Activated T-cell treated with anti-CD3 and anti-CD28 coated beads for 4 hours (primary cell): ENCODE measurements around the gene GAS7.
A peak's percentile ranks its signal among the peaks of the same experiment; 100 is the strongest.

Experiments used
- DNase-seq: peaks from one replicate; pipeline ENCODE4 v3.0.0-alpha.2; 2020

Gene GAS7

GRCh38 chr17:10198509-10199249 is at the start of gene GAS7:
GAS7 (minus strand) TSS chr17:10198606.
- DNase-seq = no peak

GRCh38 chr17:10247810-10248209 is 49.4 kb upstream of the GAS7 start:
- no peak for DNase-seq

DNA sequence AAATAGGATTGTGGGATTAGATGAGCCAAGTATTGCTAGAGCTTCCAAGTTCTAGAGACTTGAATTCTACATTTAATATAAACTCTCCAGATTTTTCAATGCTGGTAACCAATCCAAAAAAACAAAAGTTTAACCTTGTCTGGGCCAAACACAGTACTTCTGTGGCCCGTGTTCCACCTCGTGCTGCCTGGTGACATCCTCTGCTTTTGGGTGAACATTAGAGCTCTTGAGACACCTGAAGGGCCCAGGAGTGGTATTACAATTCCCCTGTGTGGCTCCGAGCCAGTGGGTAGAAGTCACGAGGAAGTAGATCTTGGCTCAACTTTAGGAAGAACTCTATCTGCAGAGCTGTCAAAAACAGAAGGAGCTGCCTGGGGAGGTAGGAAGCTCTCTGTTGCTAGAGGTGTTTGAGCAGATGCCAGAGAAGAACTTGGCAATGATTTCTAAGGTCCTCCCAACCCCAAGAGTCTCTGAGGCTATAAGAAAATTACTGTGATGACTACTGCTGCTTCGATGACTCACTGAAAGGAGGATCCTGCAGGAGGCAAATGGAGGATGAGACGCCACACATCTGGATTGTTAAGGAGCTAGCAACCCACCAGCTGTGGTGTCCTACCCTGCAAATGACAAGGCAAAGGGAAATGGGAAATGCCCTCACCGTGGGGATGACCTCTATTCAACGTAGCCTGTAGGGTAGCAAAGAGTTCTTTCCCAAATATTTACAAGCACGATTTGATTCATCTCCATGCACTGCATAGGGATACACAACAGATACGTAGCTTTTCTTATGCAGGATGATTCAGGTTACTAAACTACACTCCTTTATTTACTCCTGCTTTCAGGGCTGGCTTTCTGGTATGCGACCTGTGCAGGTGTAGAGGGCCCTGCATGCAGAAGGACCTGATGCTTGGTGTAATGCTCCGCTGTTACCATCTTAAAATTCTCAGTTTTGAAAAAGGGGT is 45.8 kb upstream of the GAS7 start:
- no peak for DNase-seq

GRCh38 chr17:10241781-10242180 is 43.4 kb upstream of the GAS7 start:
- no peak for DNase-seq

GRCh38 chr17:10238661-10239060 is 40.3 kb upstream of the GAS7 start:
- DNase-seq = no peak

- DNase-seq = no peak
Observed at GRCh38 chr17:10234033-10234432, 35.6 kb upstream of the GAS7 start.

DNA sequence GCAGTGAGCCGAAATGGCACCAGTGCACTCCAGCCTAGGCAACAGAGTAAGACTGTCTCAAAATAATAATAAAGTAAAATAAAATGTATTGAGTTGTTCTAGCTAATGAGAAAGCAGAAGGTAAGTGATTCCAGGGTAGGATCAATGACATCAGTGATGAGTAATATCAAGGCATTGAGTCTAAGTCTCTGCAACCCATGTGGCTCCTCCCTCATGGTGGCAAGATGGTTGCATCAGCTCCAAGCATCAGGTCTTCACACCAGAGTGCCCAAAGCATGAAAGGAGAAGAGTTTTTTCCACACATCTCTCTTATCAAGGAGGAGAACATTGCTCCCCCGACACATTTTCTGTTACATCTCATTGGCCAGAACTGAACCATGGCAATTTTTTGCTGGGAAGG is 34.8 kb upstream of the GAS7 start:
- DNase-seq = no peak

- no peak for DNase-seq
Observed at GRCh38 chr17:10229181-10229580, 30.8 kb upstream of the GAS7 start.

GRCh38 chr17:10226930-10227695 is 28.7 kb upstream of the GAS7 start:
- peak; percentile 25 for DNase-seq

- no peak for DNase-seq
Observed at GRCh38 chr17:10224582-10225195, 26.3 kb upstream of the GAS7 start.

DNA sequence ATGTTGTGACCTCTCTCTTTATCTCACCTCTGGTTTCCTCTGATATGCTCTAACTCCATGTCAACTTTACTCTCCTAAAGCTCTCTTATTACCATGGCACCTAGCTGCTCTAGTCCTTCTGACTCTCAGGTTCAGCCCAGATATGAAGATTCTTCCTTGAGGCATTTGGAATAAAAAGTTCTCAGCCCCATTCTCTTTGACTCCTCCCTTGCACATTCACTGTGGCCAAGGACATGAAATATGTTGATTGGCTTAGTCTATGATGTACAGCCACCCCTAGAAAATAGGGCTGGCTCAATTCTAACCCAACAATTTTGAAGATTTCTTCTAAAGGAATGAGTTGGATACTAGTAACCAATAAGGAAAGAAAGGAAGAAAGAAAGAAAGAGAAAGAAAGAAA is 20.8 kb upstream of the GAS7 start:
- DNase-seq = no peak

- no peak for DNase-seq
Observed at GRCh38 chr17:10217916-10218315, 19.5 kb upstream of the GAS7 start.

GRCh38 chr17:10216213-10216938 is 18.0 kb upstream of the GAS7 start:
- DNase-seq = no peak

GRCh38 chr17:10215286-10215685 is 16.9 kb upstream of the GAS7 start:
- DNase-seq = no peak

GRCh38 chr17:10211666-10212065 is 13.3 kb upstream of the GAS7 start:
- DNase-seq = no peak

DNA sequence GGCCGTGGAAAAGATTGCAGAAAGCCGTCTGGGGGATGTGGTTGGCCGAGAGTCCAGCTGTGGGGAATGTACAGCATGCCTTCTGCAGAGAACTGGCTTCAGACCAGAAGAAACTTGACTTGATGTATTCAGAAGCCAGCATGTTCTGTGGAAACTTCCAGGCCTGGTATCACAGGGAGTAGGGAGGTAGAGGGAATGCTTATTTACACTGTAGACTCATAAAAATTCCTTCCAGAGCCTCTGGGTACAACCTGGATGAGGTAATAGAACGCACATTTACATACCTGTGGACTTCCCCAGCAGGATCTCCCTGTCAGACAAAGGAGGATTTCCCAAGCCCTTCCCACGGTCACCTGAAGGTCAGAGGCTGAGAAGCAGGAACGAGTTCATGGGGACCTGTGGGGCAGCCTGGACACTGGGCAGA is 11.8 kb upstream of the GAS7 start:
- no peak for DNase-seq

DNA sequence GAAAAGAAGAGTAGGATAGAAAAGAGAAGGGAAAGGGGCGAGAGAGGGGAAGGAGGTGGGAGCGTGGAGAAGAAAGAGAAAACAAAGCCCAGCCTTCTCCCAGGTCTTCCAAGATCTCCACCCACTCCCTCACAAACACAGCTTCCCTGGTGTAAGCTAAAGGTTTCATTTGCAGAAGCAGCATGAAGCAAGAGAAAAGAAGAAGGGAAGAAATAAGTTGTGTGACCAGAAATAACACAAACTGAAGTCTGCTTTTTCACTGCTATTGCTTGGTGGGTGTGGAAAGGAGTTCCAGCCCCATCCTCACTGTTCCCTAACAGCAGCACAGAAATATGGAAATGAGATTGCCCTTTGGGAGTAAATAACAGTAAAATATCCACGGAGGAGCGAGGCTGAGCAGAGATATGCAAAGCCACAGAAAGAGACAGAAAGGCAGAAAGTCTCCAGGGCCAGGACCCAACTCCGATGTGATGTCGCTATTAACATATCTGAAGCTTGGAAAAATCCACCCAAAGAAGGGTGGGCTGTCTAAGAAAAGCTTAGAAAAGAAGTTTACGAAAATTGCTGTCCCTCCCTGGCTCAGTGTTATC is 10.3 kb upstream of the GAS7 start:
- DNase-seq = no peak

DNA sequence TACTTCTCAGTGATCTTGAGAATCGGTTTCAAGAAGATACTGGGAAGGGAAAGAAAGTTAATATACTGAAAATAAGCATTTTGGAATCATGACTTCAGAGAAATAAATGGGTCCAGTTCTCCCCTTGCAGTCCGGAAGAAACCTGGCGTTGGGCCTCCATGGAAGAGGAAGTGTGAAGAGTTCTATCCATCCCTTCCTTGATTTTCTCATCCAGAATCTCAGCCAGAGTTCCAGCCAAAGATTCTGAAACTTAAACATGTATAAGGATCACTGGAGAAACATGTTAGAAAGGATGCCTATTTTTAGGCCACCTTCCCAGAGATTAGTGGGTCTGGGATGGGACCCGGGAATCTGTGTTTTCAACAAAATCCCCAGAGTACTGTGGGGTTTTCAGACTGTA is 8.7 kb upstream of the GAS7 start:
- DNase-seq = no peak

DNA sequence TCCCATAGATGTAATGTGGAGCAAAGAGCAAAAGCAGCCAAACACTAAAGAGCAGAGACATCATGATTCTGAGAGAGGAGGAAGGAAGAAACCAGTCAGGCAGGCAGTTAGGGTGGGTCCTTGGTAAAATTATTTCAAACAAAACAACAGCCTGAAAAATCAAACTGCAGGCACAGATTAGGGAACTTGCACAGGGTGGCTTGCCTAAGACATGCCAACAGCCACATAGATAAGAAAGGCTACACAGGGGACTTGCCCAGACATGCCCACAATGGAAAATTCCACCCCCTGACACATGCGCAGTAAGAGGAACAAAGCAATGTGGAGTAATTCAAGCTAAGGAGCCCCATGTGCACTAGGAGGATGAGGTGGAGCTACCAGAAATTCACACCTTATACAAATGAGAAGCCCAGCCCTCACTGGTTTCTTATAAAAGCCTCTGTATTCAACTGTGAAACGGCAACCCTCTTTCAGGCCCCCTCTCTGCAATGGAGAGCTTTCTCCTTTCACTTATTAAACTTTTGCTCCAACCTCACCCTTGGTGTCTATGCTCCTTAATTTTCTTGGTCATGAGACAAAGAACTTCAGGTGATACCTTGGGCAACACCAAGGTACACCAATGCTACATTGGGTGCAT is 7.3 kb upstream of the GAS7 start:
- DNase-seq = no peak

GRCh38 chr17:10201680-10202079 is 3.3 kb upstream of the GAS7 start:
- DNase-seq = no peak

GRCh38 chr17:10200645-10201044 is 2.2 kb upstream of the GAS7 start:
- DNase-seq = no peak
